ENCODE results near the gene PERM1. TPM values are rescaled to one million over a fixed set of nuclear protein-coding genes. Genes with fewer than 3 reads are reported as not detected.

PERM1 gene
- total and polyA plus RNA-seq, 9 donors: 0.86 to 3.1 (median 1.9) TPM

GRCh38 chr1:965526-966134 lies 16.3 kb downstream of the PERM1 start:
- Histone ChIP-seq H3K9me3 (replicated peaks; ENCODE audit: control insufficient read depth, low read depth, low read length) (no peaks in the 10 kb centered on the region), H3K4me3 (ENCODE audit: low read length) (no peak overlapping the region), H3K27me3 (ENCODE audit: control insufficient read depth, insufficient read depth, low read length) (peaks cover 45% of the 10 kb centered on the region), H3K4me1 (ENCODE audit: control insufficient read depth, insufficient read depth, low read length) (peaks cover 16% of the 10 kb centered on the region), H3K27ac (ENCODE audit: low read length) (no peak overlapping the region), H3K36me3 (ENCODE audit: control insufficient read depth, insufficient read depth, low read length) (peaks cover 5% of the 10 kb centered on the region)
- no peak for DNase-seq
- WGBS (ENCODE audit: insufficient coverage): 71% methylated on average over 24 of the region's 26 CpGs

GRCh38 chr1:964691-965525 lies 17.0 kb downstream of the PERM1 start:
- H3K4me1 ChIP-seq (ENCODE audit: control insufficient read depth, insufficient read depth, low read length): peaks cover 20% of the 10 kb centered on the region
- peaks cover 5% of the 10 kb centered on the region for H3K36me3 ChIP-seq (ENCODE audit: control insufficient read depth, insufficient read depth, low read length)
- H3K4me3 ChIP-seq (ENCODE audit: low read length): no peak overlapping the region
- WGBS (ENCODE audit: insufficient coverage): 83% methylated on average over 24 of the region's 51 CpGs
- no peaks in the 10 kb centered on the region for H3K9me3 ChIP-seq (replicated peaks; ENCODE audit: control insufficient read depth, low read depth, low read length)
- no peak overlapping the region for H3K27ac ChIP-seq (ENCODE audit: low read length)
- DNase-seq: no peak
- peaks cover 38% of the 10 kb centered on the region for H3K27me3 ChIP-seq (ENCODE audit: control insufficient read depth, insufficient read depth, low read length)

- WGBS (ENCODE audit: insufficient coverage): 89% methylated on average over 46 of the region's 47 CpGs
- H3K36me3 ChIP-seq (ENCODE audit: control insufficient read depth, insufficient read depth, low read length): peaks cover 5% of the 10 kb centered on the region
- no peak overlapping the region for H3K4me3 ChIP-seq (ENCODE audit: low read length)
- H3K27ac ChIP-seq (ENCODE audit: low read length): no peak overlapping the region
- peaks cover 34% of the 10 kb centered on the region for H3K27me3 ChIP-seq (ENCODE audit: control insufficient read depth, insufficient read depth, low read length)
- DNase-seq: no peak
- peaks cover 21% of the 10 kb centered on the region for H3K4me1 ChIP-seq (ENCODE audit: control insufficient read depth, insufficient read depth, low read length)
- H3K9me3 ChIP-seq (replicated peaks; ENCODE audit: control insufficient read depth, low read depth, low read length): no peaks in the 10 kb centered on the region
These were observed 18.0 kb downstream of the PERM1 start for GRCh38 chr1:963746-964525.

- DNase-seq: no peak
- 82% methylated on average over 16 of the region's 16 CpGs for WGBS (ENCODE audit: insufficient coverage)
- Histone ChIP-seq H3K4me1 (ENCODE audit: control insufficient read depth, insufficient read depth, low read length) (peaks cover 24% of the 10 kb centered on the region), H3K9me3 (replicated peaks; ENCODE audit: control insufficient read depth, low read depth, low read length) (no peaks in the 10 kb centered on the region), H3K27ac (ENCODE audit: low read length) (no peak overlapping the region), H3K27me3 (ENCODE audit: control insufficient read depth, insufficient read depth, low read length) (peaks cover 27% of the 10 kb centered on the region), H3K36me3 (ENCODE audit: control insufficient read depth, insufficient read depth, low read length) (peaks cover 5% of the 10 kb centered on the region), H3K4me3 (ENCODE audit: low read length) (no peak overlapping the region)
These were observed 18.6 kb downstream of the PERM1 start for GRCh38 chr1:963301-963651.

- Histone ChIP-seq H3K4me3 (ENCODE audit: low read length) (no peak overlapping the region), H3K9me3 (replicated peaks; ENCODE audit: control insufficient read depth, low read depth, low read length) (no peaks in the 10 kb centered on the region), H3K4me1 (ENCODE audit: control insufficient read depth, insufficient read depth, low read length) (peaks cover 30% of the 10 kb centered on the region), H3K27ac (ENCODE audit: low read length) (no peak overlapping the region), H3K27me3 (ENCODE audit: control insufficient read depth, insufficient read depth, low read length) (peaks cover 21% of the 10 kb centered on the region), H3K36me3 (ENCODE audit: control insufficient read depth, insufficient read depth, low read length) (peaks cover 5% of the 10 kb centered on the region)
- 87% methylated on average over 57 of the region's 57 CpGs for WGBS (ENCODE audit: insufficient coverage)
- no peak for DNase-seq
These were observed 19.3 kb downstream of the PERM1 start for GRCh38 chr1:962381-963300.

GRCh38 chr1:961132-961669 lies 20.7 kb downstream of the PERM1 start:
- Histone ChIP-seq H3K27ac (ENCODE audit: low read length) (no peak overlapping the region), H3K4me1 (ENCODE audit: control insufficient read depth, insufficient read depth, low read length) (peaks cover 23% of the 10 kb centered on the region), H3K4me3 (ENCODE audit: low read length) (no peak overlapping the region), H3K9me3 (replicated peaks; ENCODE audit: control insufficient read depth, low read depth, low read length) (no peaks in the 10 kb centered on the region), H3K36me3 (ENCODE audit: control insufficient read depth, insufficient read depth, low read length) (peaks cover 17% of the 10 kb centered on the region), H3K27me3 (ENCODE audit: control insufficient read depth, insufficient read depth, low read length) (peaks cover 7% of the 10 kb centered on the region)
- DNase-seq: no peak
- WGBS (ENCODE audit: insufficient coverage): 21% methylated on average over 48 of the region's 56 CpGs

GRCh38 chr1:960363-961131 lies 21.3 kb downstream of the PERM1 start, which contains the start of gene KLHL17:
KLHL17 (plus strand) TSS chr1:960584; CDS start chr1:960694, 110 bp downstream.
- under 1% methylated on average over 107 of the region's 109 CpGs for WGBS (ENCODE audit: insufficient coverage)
- no peaks in the 10 kb centered on the region for H3K9me3 ChIP-seq (replicated peaks; ENCODE audit: control insufficient read depth, low read depth, low read length)
- H3K4me1 ChIP-seq (ENCODE audit: control insufficient read depth, insufficient read depth, low read length): peaks cover 20% of the 10 kb centered on the region
- peak; percentile 79 for DNase-seq
- H3K27me3 ChIP-seq (ENCODE audit: control insufficient read depth, insufficient read depth, low read length): peaks cover 2% of the 10 kb centered on the region
- no peak within 1 kb of the TSS for H3K27ac ChIP-seq (ENCODE audit: low read length)
- H3K4me3 ChIP-seq (ENCODE audit: low read length): peak within 1 kb of the TSS; percentile 34
- peaks cover 23% of the 10 kb centered on the region for H3K36me3 ChIP-seq (ENCODE audit: control insufficient read depth, insufficient read depth, low read length)

GRCh38 chr1:959731-960362 lies 22.0 kb downstream of the PERM1 start:
- no peak for DNase-seq
- Histone ChIP-seq H3K27ac (ENCODE audit: low read length) (no peak overlapping the region), H3K4me3 (ENCODE audit: low read length) (peak overlapping the region; percentile 34), H3K27me3 (ENCODE audit: control insufficient read depth, insufficient read depth, low read length) (no peaks in the 10 kb centered on the region), H3K9me3 (replicated peaks; ENCODE audit: control insufficient read depth, low read depth, low read length) (no peaks in the 10 kb centered on the region), H3K36me3 (ENCODE audit: control insufficient read depth, insufficient read depth, low read length) (peaks cover 29% of the 10 kb centered on the region), H3K4me1 (ENCODE audit: control insufficient read depth, insufficient read depth, low read length) (peaks cover 20% of the 10 kb centered on the region)
- 26% methylated on average over 50 of the region's 57 CpGs for WGBS (ENCODE audit: insufficient coverage)

Measured in muscle of leg (tissue), 11 donors.